ENCODE measurements around the gene PRSS50. TPM values are rescaled to one million over a fixed set of nuclear protein-coding genes. Genes with fewer than 3 reads are reported as not detected.

PRSS50 gene
- total RNA-seq, 6 experiments from 2014 or later: 0.07 to 0.42 (median 0.13) TPM; not detected in 2

DNA sequence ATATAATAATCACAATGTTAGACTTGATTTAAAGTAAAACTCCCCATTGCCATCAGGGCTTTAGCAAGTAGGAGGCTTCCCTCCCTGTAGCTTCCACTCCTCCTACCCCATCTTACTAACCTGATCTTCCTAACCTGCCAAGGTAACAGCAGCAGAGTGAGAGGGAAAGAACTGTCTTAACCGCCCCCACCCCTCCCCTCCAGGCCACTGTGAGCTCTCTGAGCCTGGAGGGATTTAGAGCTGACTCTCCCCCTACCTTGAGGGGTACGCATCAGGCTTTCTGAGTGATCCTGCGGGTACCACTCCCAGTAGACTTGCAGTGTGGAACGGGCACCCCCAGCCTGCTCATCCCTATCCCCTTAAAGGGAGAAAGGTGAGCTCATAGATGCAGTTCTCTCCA, 11.4 kb upstream of the PRSS50 start:
- no CpG with 5 or more reads among the region's 4 CpGs for WGBS (ENCODE audit: insufficient coverage, low coverage, low lambda C conversion rate, missing lambda C conversion rate)
- H3K4me1 ChIP-seq: no peaks in the 10 kb centered on the region
- H3K27me3 ChIP-seq: no peaks in the 10 kb centered on the region
- ATAC-seq: no peak
- no peaks in the 10 kb centered on the region for H3K36me3 ChIP-seq
- no peak overlapping the region for H3K27ac ChIP-seq
- no peak overlapping the region for H3K4me3 ChIP-seq
- intact Hi-C loops (cut with DNase I): no loop called here
- H3K9me3 ChIP-seq: no peaks in the 10 kb centered on the region
- TF ChIP-seq, protein P1, sequence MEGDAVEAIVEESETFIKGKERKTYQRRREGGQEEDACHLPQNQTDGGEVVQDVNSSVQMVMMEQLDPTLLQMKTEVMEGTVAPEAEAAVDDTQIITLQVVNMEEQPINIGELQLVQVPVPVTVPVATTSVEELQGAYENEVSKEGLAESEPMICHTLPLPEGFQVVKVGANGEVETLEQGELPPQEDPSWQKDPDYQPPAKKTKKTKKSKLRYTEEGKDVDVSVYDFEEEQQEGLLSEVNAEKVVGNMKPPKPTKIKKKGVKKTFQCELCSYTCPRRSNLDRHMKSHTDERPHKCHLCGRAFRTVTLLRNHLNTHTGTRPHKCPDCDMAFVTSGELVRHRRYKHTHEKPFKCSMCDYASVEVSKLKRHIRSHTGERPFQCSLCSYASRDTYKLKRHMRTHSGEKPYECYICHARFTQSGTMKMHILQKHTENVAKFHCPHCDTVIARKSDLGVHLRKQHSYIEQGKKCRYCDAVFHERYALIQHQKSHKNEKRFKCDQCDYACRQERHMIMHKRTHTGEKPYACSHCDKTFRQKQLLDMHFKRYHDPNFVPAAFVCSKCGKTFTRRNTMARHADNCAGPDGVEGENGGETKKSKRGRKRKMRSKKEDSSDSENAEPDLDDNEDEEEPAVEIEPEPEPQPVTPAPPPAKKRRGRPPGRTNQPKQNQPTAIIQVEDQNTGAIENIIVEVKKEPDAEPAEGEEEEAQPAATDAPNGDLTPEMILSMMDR (IDR thresholded peaks at IDR 0.05): no peak
- no peak for TF ChIP-seq POLR2A (IDR thresholded peaks at IDR 0.05)
- DNase-seq: no peak

DNA sequence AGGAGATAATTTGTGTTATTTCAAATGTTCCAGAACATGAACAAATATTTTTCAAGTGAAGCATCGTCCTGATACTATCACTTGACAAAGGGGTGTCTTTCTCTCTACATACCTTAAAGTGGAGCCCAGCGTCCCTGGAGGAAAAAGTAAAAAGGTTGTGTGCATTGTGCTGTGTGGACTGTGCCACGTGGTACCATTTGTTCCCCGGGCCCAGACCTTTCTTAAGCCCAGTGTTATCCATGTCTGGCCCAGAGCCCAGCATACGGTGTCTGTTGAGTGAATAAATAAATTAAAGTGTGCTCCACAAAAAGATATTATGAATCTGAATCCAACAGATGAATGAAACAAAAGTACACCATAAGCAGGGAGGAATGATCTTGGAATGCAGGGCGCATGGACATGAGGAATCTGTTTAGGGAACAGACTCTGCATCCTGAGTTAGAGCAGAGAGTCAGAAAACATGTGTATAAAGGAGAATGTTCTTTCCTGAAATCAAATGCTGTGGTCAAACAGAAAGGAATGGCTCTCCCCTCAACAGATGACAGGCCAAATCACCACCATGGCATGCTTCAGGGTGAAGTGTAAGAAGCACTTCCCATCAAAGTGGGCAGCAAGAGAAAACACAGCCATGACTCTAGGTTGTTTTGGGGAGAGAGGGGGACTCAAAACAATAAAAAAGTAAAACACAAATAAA, 8.1 kb upstream of the PRSS50 start:
- ATAC-seq (no peak), DNase-seq (no peak)
- Histone ChIP-seq H3K4me3 (no peak overlapping the region), H3K9me3 (no peaks in the 10 kb centered on the region), H3K27ac (no peak overlapping the region), H3K4me1 (no peaks in the 10 kb centered on the region), H3K36me3 (no peaks in the 10 kb centered on the region), H3K27me3 (no peaks in the 10 kb centered on the region)
- intact Hi-C loops (cut with DNase I): no loop called here
- TF ChIP-seq, protein P1 (IDR thresholded peaks at IDR 0.05): no peak
- TF ChIP-seq POLR2A (IDR thresholded peaks at IDR 0.05): no peak
- WGBS (ENCODE audit: insufficient coverage, low coverage, low lambda C conversion rate, missing lambda C conversion rate): 62% methylated on average over 6 of the region's 6 CpGs

DNA sequence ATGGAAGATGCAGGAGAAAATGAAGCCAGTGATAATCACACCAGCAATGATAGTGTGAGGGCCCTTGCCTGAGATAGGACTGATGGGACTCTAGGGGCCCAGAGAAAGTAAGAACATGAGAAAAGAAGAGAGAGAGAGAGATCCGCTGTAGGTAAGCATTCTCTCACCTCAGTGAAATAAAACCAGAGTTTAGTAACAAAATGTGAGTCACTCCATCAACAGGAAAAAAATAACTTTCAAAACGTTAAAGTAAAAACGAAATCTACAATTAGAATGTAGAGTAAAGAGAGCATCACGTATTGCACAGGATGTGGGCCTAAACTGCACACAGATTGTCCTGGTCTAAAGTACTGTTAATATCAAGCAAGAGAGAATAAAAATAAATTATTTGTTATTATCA, 6.8 kb upstream of the PRSS50 start:
- Histone ChIP-seq H3K4me3 (no peak overlapping the region), H3K36me3 (no peaks in the 10 kb centered on the region), H3K4me1 (no peaks in the 10 kb centered on the region), H3K9me3 (no peaks in the 10 kb centered on the region), H3K27me3 (no peaks in the 10 kb centered on the region), H3K27ac (no peak overlapping the region)
- no peak for ATAC-seq
- WGBS (ENCODE audit: insufficient coverage, low coverage, low lambda C conversion rate, missing lambda C conversion rate): 50% methylated on average over 4 of the region's 4 CpGs
- intact Hi-C loops (cut with DNase I): no loop called here
- TF ChIP-seq POLR2A (IDR thresholded peaks at IDR 0.05): no peak
- TF ChIP-seq, protein P1 (IDR thresholded peaks at IDR 0.05): no peak
- no peak for DNase-seq

DNA sequence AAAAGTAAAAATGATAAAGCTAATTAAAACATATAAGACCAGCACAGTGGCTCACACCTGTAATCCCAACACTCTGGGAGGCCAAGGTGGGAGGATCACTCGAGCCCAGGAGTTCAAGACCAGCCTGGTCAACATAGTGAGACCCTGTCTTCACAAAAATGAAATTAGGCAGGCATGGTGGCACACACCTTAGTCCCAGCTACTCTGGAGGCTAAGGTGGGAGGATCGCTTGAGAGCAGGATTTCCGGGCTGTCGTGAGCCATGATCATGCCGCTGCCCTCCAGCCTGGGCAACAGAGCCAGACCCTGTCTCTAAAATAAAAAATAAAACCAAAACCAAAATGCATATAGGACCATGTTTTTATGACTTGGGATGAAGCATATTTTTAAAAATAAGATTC, 4.8 kb upstream of the PRSS50 start:
- no peaks in the 10 kb centered on the region for H3K9me3 ChIP-seq
- H3K4me1 ChIP-seq: no peaks in the 10 kb centered on the region
- intact Hi-C loops (cut with DNase I): no loop called here
- ATAC-seq (no peak), DNase-seq (no peak)
- no peaks in the 10 kb centered on the region for H3K36me3 ChIP-seq
- 74% methylated on average over 5 of the region's 5 CpGs for WGBS (ENCODE audit: insufficient coverage, low coverage, low lambda C conversion rate, missing lambda C conversion rate)
- H3K4me3 ChIP-seq: no peak overlapping the region
- no peak overlapping the region for H3K27ac ChIP-seq
- no peaks in the 10 kb centered on the region for H3K27me3 ChIP-seq
- TF ChIP-seq POLR2A (IDR thresholded peaks at IDR 0.05): no peak
- TF ChIP-seq, protein P1 (IDR thresholded peaks at IDR 0.05): no peak

Data from right lobe of liver (tissue), 6 donors.